Calu3 (cell line): ENCODE measurements around the gene MYOM1. TPM values are rescaled to one million over a fixed set of nuclear protein-coding genes. Genes with fewer than 3 reads are reported as not detected.

ENCODE experiments used
- BruUV-seq: library from RNA; stranded (reverse); fragments of 400-500 nt; replicated peaks from 2 replicates; lab custom pipeline; 2021; lab: Mats Ljungman, UMichigan
- CTCF ChIA-PET: fragments of 300-600 bp; sonication (Branson Sonifier 250); formaldehyde crosslinking; loops from one replicate; lab custom pipeline; 2022; ENCODE audit warnings: antibody characterized with exemption; lab: Charles Lee
- DNase-seq: peaks from one replicate; pipeline ENCODE4 v3.0.0; 2022
- H3K27ac Mint-ChIP-seq: one replicate; pipeline ENCODE4 v1.8.0; 2022; ENCODE audit warnings: mixed read lengths; ENCODE audit not compliant: unreplicated experiment
- H3K27me3 Mint-ChIP-seq: one replicate; pipeline ENCODE4 v1.8.0; 2022; ENCODE audit warnings: mixed read lengths; ENCODE audit not compliant: unreplicated experiment
- H3K36me3 Mint-ChIP-seq: one replicate; pipeline ENCODE4 v1.8.0; 2022; ENCODE audit warnings: mild to moderate bottlenecking, moderate library complexity, mixed read lengths; ENCODE audit not compliant: insufficient read depth, unreplicated experiment
- H3K4me1 Mint-ChIP-seq: one replicate; pipeline ENCODE4 v1.8.0; 2022; ENCODE audit warnings: mild to moderate bottlenecking, low read depth, mixed read lengths; ENCODE audit not compliant: unreplicated experiment
- H3K4me3 Mint-ChIP-seq: one replicate; pipeline ENCODE4 v1.8.0; 2022; ENCODE audit warnings: mild to moderate bottlenecking, low read depth, moderate library complexity, mixed read lengths; ENCODE audit not compliant: unreplicated experiment
- H3K9me3 Mint-ChIP-seq: one replicate; pipeline ENCODE4 v1.8.0; 2022; ENCODE audit warnings: low read depth, mixed read lengths; ENCODE audit not compliant: unreplicated experiment
- CTCF ChIP-seq: fragments of 200-600 bp; IDR thresholded peaks from one replicate; pipeline ENCODE4 v1.8.0; 2022; ENCODE audit warnings: antibody characterized with exemption; ENCODE audit not compliant: unreplicated experiment
- intact Hi-C: fragments of 100-400 bp; cut with micrococcal nuclease; formaldehyde crosslinking; loops from one replicate; pipeline ENCODE4 v1.10.0; 2022; ENCODE audit not compliant: unreplicated experiment
- total RNA-seq: library from RNA; stranded (reverse); gene quantifications from 2 replicates; pipeline ENCODE4 v1.2.3, GENCODE V29; 2022

MYOM1 gene
- total RNA-seq, 1 experiment from 2014 or later: 16.5 TPM

- H3K27me3 Mint-ChIP-seq: no peaks in the 10 kb centered on the region
- CTCF ChIA-PET: no interaction called here
- no peak for TF ChIP-seq CTCF
- intact Hi-C loops: no loop called here
- H3K36me3 Mint-ChIP-seq: peaks cover 8% of the 10 kb centered on the region
- no peaks in the 10 kb centered on the region for H3K9me3 Mint-ChIP-seq
- DNase-seq: no peak
- no peaks in the 10 kb centered on the region for H3K4me1 Mint-ChIP-seq
- no peak overlapping the region for H3K4me3 Mint-ChIP-seq
- BruUV-seq: no TSS peak
- no peak overlapping the region for H3K27ac Mint-ChIP-seq
Measured at GRCh38 chr18:3086871-3087270, 132.9 kb downstream of the MYOM1 start.

GRCh38 chr18:3085612-3086011, 134.2 kb downstream of the MYOM1 start:
- Mint-ChIP-seq H3K36me3 (peaks cover 8% of the 10 kb centered on the region), H3K27me3 (no peaks in the 10 kb centered on the region), H3K9me3 (no peaks in the 10 kb centered on the region), H3K27ac (no peak overlapping the region), H3K4me1 (no peaks in the 10 kb centered on the region), H3K4me3 (no peak overlapping the region)
- no peak for TF ChIP-seq CTCF
- CTCF ChIA-PET: no interaction called here
- intact Hi-C loops: no loop called here
- no TSS peak for BruUV-seq
- DNase-seq: no peak

- Mint-ChIP-seq H3K4me3 (no peak overlapping the region), H3K27ac (no peak overlapping the region), H3K27me3 (no peaks in the 10 kb centered on the region), H3K4me1 (no peaks in the 10 kb centered on the region), H3K9me3 (no peaks in the 10 kb centered on the region), H3K36me3 (peaks cover 8% of the 10 kb centered on the region)
- CTCF ChIA-PET: no interaction called here
- intact Hi-C loops: no loop called here
- no peak for DNase-seq
- no peak for TF ChIP-seq CTCF
- BruUV-seq: no TSS peak
Measured at GRCh38 chr18:3084206-3084605, 135.6 kb downstream of the MYOM1 start.

- intact Hi-C loops: no loop called here
- TF ChIP-seq CTCF: no peak
- H3K4me3 Mint-ChIP-seq: no peak overlapping the region
- no peak overlapping the region for H3K27ac Mint-ChIP-seq
- no peaks in the 10 kb centered on the region for H3K9me3 Mint-ChIP-seq
- peaks cover 8% of the 10 kb centered on the region for H3K36me3 Mint-ChIP-seq
- BruUV-seq: no TSS peak
- H3K27me3 Mint-ChIP-seq: no peaks in the 10 kb centered on the region
- no peak for DNase-seq
- no peaks in the 10 kb centered on the region for H3K4me1 Mint-ChIP-seq
- CTCF ChIA-PET: no interaction called here
Measured at GRCh38 chr18:3083766-3084165, 136.0 kb downstream of the MYOM1 start.
